ENCODE data around the gene AKNA. TPM values are rescaled to one million over a fixed set of nuclear protein-coding genes. Genes with fewer than 3 reads are reported as not detected.
A peak's percentile ranks its signal among the peaks of the same experiment; 100 is the strongest.

Gene AKNA
- total RNA-seq, 1 donor from 2014 or later: 16.6 TPM

DNA sequence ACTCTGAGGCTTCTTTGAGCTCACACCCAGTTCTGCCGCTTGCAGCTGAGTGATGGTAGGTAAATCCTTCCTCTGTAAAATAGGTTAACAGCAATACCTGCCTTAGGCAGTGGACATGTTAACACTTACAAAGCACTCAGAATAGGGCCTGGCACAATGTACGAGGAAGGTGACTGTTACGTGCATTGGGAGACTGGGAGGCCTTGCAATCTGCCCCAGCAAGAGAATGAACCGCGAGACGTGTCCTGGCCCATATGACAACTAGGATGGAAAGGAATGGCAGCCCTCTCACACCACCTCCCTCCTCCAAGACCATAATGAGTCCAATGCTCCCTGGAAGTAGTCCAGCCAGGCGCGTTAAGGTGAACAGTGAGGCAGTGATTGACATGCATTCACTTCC is 23.1 kb upstream of the AKNA start:
- Mint-ChIP-seq H3K27me3 (ENCODE audit: low read depth) (no peaks in the 10 kb centered on the region), H3K4me3 (no peak overlapping the region), H3K27ac (ENCODE audit: unreplicated experiment) (no peak overlapping the region), H3K9me3 (no peaks in the 10 kb centered on the region), H3K4me1 (peaks cover 39% of the 10 kb centered on the region), H3K36me3 (ENCODE audit: low read depth) (no peaks in the 10 kb centered on the region)
- DNase-seq (ENCODE audit: low read depth, low spot score): no peak
- TF ChIP-seq, protein P1, sequence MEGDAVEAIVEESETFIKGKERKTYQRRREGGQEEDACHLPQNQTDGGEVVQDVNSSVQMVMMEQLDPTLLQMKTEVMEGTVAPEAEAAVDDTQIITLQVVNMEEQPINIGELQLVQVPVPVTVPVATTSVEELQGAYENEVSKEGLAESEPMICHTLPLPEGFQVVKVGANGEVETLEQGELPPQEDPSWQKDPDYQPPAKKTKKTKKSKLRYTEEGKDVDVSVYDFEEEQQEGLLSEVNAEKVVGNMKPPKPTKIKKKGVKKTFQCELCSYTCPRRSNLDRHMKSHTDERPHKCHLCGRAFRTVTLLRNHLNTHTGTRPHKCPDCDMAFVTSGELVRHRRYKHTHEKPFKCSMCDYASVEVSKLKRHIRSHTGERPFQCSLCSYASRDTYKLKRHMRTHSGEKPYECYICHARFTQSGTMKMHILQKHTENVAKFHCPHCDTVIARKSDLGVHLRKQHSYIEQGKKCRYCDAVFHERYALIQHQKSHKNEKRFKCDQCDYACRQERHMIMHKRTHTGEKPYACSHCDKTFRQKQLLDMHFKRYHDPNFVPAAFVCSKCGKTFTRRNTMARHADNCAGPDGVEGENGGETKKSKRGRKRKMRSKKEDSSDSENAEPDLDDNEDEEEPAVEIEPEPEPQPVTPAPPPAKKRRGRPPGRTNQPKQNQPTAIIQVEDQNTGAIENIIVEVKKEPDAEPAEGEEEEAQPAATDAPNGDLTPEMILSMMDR (conservative IDR thresholded peaks at IDR 0.05): no peak

DNA sequence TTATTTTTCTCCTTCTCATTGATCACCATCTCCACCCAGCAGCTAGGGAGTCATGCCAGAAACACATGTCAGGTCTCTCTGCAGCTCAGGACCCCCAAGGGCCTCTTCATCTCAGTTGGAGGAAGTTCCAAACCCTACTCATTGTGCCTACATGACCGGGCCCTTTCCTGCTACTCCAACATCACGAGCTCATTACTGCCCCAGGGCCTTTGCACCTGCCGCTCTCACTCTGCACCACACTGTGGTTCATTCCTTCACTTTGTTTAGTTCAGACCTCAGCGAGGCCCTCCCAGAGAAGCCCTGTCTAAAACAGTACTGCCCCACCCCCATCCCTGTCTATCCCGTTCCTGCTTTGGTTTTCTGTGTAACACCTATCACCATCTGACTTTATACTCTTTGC is 22.1 kb upstream of the AKNA start:
- Mint-ChIP-seq H3K27ac (ENCODE audit: unreplicated experiment) (peak overlapping the region; percentile 94), H3K27me3 (ENCODE audit: low read depth) (no peaks in the 10 kb centered on the region), H3K4me3 (no peak overlapping the region), H3K9me3 (no peaks in the 10 kb centered on the region), H3K36me3 (ENCODE audit: low read depth) (no peaks in the 10 kb centered on the region), H3K4me1 (peaks cover 38% of the 10 kb centered on the region)
- no peak for DNase-seq (ENCODE audit: low read depth, low spot score)
- TF ChIP-seq, protein P1 (conservative IDR thresholded peaks at IDR 0.05): no peak

GRCh38 chr9:114409103-114409780 is 21.5 kb upstream of the AKNA start:
- Mint-ChIP-seq H3K27ac (ENCODE audit: unreplicated experiment) (peak overlapping the region; percentile 94), H3K36me3 (ENCODE audit: low read depth) (no peaks in the 10 kb centered on the region), H3K9me3 (no peaks in the 10 kb centered on the region)

GRCh38 chr9:114408645-114409044 is 20.9 kb upstream of the AKNA start:
- Mint-ChIP-seq H3K27ac (ENCODE audit: unreplicated experiment) (no peak overlapping the region), H3K4me1 (peaks cover 32% of the 10 kb centered on the region), H3K9me3 (no peaks in the 10 kb centered on the region), H3K27me3 (ENCODE audit: low read depth) (no peaks in the 10 kb centered on the region), H3K4me3 (no peak overlapping the region), H3K36me3 (ENCODE audit: low read depth) (no peaks in the 10 kb centered on the region)
- DNase-seq (ENCODE audit: low read depth, low spot score): no peak
- TF ChIP-seq, protein P1 (conservative IDR thresholded peaks at IDR 0.05): no peak

More at GRCh38 chr9:114409103-114409780, 21.5 kb upstream of the AKNA start:
- no peak for DNase-seq (ENCODE audit: low read depth, low spot score)
- Mint-ChIP-seq H3K4me3 (no peak overlapping the region), H3K27me3 (ENCODE audit: low read depth) (no peaks in the 10 kb centered on the region), H3K4me1 (peaks cover 38% of the 10 kb centered on the region)
- TF ChIP-seq, protein P1 (conservative IDR thresholded peaks at IDR 0.05): no peak

- Mint-ChIP-seq H3K4me1 (peaks cover 24% of the 10 kb centered on the region), H3K27ac (ENCODE audit: unreplicated experiment) (no peak overlapping the region), H3K27me3 (ENCODE audit: low read depth) (no peaks in the 10 kb centered on the region), H3K9me3 (no peaks in the 10 kb centered on the region), H3K4me3 (no peak overlapping the region), H3K36me3 (ENCODE audit: low read depth) (no peaks in the 10 kb centered on the region)
- TF ChIP-seq, protein P1 (conservative IDR thresholded peaks at IDR 0.05): no peak
- no peak for DNase-seq (ENCODE audit: low read depth, low spot score)
Observed at GRCh38 chr9:114407889-114408288, 20.1 kb upstream of the AKNA start.
